Skeletal muscle satellite cell (primary cell): ENCODE data around the gene SWSAP1.
"Not testable (repeated sequence)": the region's sequence is repeated elsewhere in the genome, so short reads cannot be mapped to it uniquely, and the experiment has no call there.

Experiments used
- H3K27me3 ChIP-seq: 2 replicates; pipeline ENCODE4 v1.7.0; 2013; ENCODE audit warnings: low read length; ENCODE audit not compliant: control insufficient read depth, insufficient read depth
- H3K36me3 ChIP-seq: 2 replicates; pipeline ENCODE4 v1.7.0; 2013; ENCODE audit warnings: mild to moderate bottlenecking, control low read depth, low read length; ENCODE audit not compliant: insufficient read depth
- H3K4me1 ChIP-seq: 2 replicates; pipeline ENCODE4 v1.7.0; 2013; ENCODE audit warnings: low read length; ENCODE audit not compliant: control insufficient read depth, insufficient read depth
- H3K4me2 ChIP-seq: 2 replicates; pipeline ENCODE4 v1.7.0; 2013; ENCODE audit warnings: mild to moderate bottlenecking, low read length
- H3K4me3 ChIP-seq: 2 replicates; pipeline ENCODE4 v1.7.0; 2013; ENCODE audit warnings: low read length
- H3K9ac ChIP-seq: 2 replicates; pipeline ENCODE4 v1.7.0; 2013; ENCODE audit warnings: mild to moderate bottlenecking, low read depth, low read length, moderate library complexity
- H3K9me3 ChIP-seq: replicated peaks from 2 replicates; pipeline ENCODE4 v1.7.0; 2013; ENCODE audit warnings: mild to moderate bottlenecking, control low read depth, low read length

SWSAP1 gene

DNA sequence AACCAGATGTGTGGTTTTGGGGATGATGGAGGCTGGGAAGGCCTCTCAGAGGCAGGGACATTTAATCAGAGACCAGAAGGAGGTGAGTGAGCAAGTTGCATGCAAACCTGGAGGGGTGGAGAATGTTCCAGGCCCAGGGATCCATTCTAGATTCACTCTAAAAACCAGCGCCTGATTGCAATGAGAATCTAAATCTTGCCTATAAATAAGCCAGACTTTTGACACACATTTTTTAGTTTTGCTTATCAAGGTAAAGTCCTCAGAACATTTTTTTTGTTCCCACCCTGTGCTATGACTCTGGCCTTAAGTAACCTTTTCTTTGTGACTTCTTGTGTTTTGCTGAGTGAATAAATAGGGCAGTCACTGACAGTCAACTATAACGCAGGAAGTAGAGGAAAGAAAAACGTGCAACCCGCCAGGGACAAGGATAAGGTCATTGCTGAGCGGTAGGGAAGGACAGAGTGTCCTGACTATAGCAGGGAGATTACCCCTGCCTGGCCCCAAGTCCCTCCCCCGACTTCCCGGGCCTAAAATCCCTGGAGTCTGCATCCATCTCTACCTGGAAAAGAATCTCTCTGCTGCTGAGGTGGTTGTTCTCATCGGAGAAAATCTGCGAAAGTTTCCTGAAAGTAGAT is 30.2 kb downstream of the SWSAP1 start:
- Histone ChIP-seq H3K27me3 (no peaks in the 10 kb centered on the region), H3K4me2 (no peak overlapping the region), H3K4me3 (no peak overlapping the region), H3K9me3 (no peaks in the 10 kb centered on the region), H3K4me1 (no peaks in the 10 kb centered on the region), H3K36me3 (no peaks in the 10 kb centered on the region), H3K9ac (no peak overlapping the region)

DNA sequence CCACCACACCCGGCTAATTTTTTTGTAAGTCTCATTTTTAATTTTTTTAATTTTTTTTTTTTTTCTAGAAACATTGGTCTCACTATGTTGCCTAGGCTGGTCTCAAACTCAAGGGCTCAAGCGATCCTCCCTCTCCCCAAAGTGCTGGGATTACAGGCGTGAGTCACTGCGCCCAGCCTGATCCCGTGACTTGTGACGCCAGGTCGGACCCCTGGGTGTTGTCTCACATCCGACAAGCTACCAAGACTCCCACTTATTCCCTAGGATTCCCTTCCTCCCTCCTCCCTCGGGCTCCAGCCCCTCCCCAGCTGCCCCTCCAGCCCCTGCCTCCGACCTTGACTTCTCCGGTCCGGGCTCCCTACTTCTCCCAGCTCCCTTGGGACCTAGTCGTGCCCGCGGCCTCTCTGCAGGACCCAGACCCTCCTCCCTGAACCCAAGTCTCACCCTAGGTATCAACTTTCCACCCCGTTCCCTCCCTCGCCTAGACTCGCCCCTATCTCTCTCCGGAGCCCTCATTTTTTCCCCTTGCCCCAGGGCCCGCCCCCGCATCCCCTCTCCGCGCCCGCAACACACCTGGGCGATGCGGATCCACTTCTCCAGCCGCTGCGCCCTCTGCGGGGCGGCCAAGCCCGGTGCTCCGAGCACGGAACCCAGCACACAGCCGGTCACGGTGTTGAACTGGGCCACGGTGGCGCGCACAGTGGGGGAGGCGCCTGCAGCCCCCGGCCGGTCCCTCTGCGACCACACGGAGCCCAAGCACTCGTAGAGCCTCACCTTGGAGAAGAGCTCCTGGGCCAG is 31.6 kb downstream of the SWSAP1 start:
- Histone ChIP-seq H3K9me3 (no peaks in the 10 kb centered on the region), H3K27me3 (no peaks in the 10 kb centered on the region), H3K4me3 (no peak overlapping the region), H3K9ac (no peak overlapping the region), H3K4me2 (no peak overlapping the region), H3K36me3 (no peaks in the 10 kb centered on the region), H3K4me1 (no peaks in the 10 kb centered on the region)

DNA sequence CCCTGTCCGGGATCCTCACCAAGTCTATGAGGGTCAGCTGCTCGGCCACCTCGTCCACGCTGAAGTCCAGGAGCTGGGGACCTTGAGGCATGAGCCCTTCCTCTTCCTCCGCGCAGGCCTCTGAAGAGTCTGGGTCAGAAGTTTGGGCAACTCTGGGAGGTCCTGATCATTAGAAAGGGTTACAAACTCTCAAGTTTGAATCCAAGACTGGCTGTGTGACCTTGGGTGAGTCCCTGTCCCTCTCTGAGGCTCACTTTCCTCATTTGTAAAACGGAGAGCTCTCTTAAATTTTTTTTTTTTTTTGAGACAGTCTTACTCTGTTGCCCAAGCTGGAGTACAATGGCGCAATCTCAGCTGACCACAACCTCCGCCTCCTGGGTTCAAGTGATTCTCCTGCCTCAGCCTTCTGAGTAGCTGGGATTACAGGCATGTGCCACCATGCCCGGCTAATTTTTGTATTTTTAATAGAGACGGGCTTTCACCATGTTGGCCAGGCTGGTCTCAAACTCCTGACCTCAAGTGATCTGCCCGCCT is 32.3 kb downstream of the SWSAP1 start:
- H3K36me3 ChIP-seq, H3K27me3 ChIP-seq, H3K9me3 ChIP-seq, H3K4me3 ChIP-seq, H3K4me1 ChIP-seq, H3K4me2 ChIP-seq, H3K9ac ChIP-seq: not testable (repeated sequence)

- H3K36me3 ChIP-seq, result no peaks in the 10 kb centered on the region
- no peaks in the 10 kb centered on the region for H3K27me3 ChIP-seq
- H3K4me3 ChIP-seq, result no peak overlapping the region
- no peaks in the 10 kb centered on the region for H3K4me1 ChIP-seq
- H3K9me3 ChIP-seq, result no peaks in the 10 kb centered on the region
- H3K4me2 ChIP-seq, result no peak overlapping the region
- no peak overlapping the region for H3K9ac ChIP-seq
Measured at GRCh38 chr19:11408591-11408990, 34.1 kb downstream of the SWSAP1 start.

- no peak overlapping the region for H3K4me2 ChIP-seq
- no peaks in the 10 kb centered on the region for H3K27me3 ChIP-seq
- H3K4me3 ChIP-seq, result no peak overlapping the region
- no peaks in the 10 kb centered on the region for H3K4me1 ChIP-seq
- no peaks in the 10 kb centered on the region for H3K36me3 ChIP-seq
- H3K9ac ChIP-seq, result no peak overlapping the region
- no peaks in the 10 kb centered on the region for H3K9me3 ChIP-seq
Measured at GRCh38 chr19:11410682-11411081, 36.2 kb downstream of the SWSAP1 start.

DNA sequence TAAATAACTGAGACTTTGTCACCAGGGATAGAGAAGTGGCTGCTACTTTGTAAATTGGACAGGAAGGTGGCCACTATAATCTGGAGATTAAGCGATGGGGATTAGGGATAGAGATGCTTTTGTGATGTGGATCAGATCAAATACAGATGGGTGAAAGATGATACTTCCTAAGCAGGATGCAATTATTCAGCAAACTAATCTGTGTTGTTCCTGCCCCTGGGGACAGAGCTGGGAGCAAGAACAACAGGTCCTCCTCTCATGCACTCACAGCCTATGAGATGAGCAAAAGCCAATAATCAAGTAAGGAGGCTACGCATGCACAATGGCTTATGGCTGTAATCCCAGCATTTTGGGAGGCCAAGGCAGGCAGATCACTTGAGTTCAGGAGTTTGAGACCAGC is 40.1 kb downstream of the SWSAP1 start:
- Histone ChIP-seq H3K36me3 (no peaks in the 10 kb centered on the region), H3K4me1 (peaks cover 5% of the 10 kb centered on the region), H3K9ac (no peak overlapping the region), H3K4me2 (no peak overlapping the region), H3K27me3 (peaks cover 12% of the 10 kb centered on the region), H3K4me3 (no peak overlapping the region), H3K9me3 (no peaks in the 10 kb centered on the region)

GRCh38 chr19:11416346-11417052 is 42.0 kb downstream of the SWSAP1 start:
- H3K36me3 ChIP-seq, result no peaks in the 10 kb centered on the region
- H3K9me3 ChIP-seq, result no peaks in the 10 kb centered on the region
- H3K27me3 ChIP-seq, result peaks cover 29% of the 10 kb centered on the region

DNA sequence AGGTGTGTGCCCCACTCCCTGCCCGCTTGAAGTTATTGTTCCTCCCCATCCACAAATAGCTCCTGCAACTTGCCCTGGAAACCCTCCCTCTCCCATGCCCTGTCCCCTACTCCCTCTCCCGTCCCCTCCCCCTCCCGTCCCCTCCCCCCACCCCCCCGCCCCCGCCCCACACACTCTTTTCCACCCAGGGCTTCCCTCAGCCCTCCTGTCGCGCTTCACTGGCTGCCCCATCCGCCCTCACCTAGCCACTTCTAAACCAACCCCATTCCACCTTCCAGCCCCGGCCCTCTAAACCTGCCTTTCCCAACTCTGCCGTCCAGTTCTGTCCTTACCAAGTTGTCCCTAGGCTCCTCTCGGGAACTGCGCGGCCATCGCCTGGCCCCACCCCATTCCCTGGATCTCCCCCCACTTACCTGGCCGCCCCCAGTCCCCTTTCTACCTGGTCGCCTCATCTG is 43.7 kb downstream of the SWSAP1 start:
- H3K4me2 ChIP-seq, result no peak overlapping the region
- H3K27me3 ChIP-seq, result peaks cover 43% of the 10 kb centered on the region
- H3K9me3 ChIP-seq, result no peaks in the 10 kb centered on the region
- H3K36me3 ChIP-seq, result no peaks in the 10 kb centered on the region
- peaks cover 15% of the 10 kb centered on the region for H3K4me1 ChIP-seq
- H3K4me3 ChIP-seq, result no peak overlapping the region
- H3K9ac ChIP-seq, result no peak overlapping the region

More at GRCh38 chr19:11416346-11417052, 42.0 kb downstream of the SWSAP1 start:
- Histone ChIP-seq H3K4me2 (no peak overlapping the region), H3K9ac (no peak overlapping the region), H3K4me3 (no peak overlapping the region), H3K4me1 (peaks cover 15% of the 10 kb centered on the region)

- H3K4me3 ChIP-seq, result peak within 1 kb of the TSS; percentile 65
- H3K9ac ChIP-seq, result no peak within 1 kb of the TSS
- peaks cover 15% of the 10 kb centered on the region for H3K4me1 ChIP-seq
- H3K36me3 ChIP-seq, result no peaks in the 10 kb centered on the region
- H3K27me3 ChIP-seq, result peaks cover 49% of the 10 kb centered on the region
- H3K4me2 ChIP-seq, result peak within 1 kb of the TSS; percentile 76
- no peaks in the 10 kb centered on the region for H3K9me3 ChIP-seq
Measured at GRCh38 chr19:11418549-11419506, 44.4 kb downstream of the SWSAP1 start, which contains the start of gene RGL3. RGL3 (minus strand) TSS chr19:11419314; CDS start chr19:11419278, 36 bp downstream.

GRCh38 chr19:11420429-11421370 is 46.2 kb downstream of the SWSAP1 start:
- peaks cover 15% of the 10 kb centered on the region for H3K4me1 ChIP-seq
- H3K4me3 ChIP-seq, result peak overlapping the region; percentile 41
- no peaks in the 10 kb centered on the region for H3K36me3 ChIP-seq
- no peaks in the 10 kb centered on the region for H3K9me3 ChIP-seq
- H3K4me2 ChIP-seq, result peak overlapping the region; percentile 73
- H3K27me3 ChIP-seq, result peaks cover 52% of the 10 kb centered on the region
- H3K9ac ChIP-seq, result no peak overlapping the region
